ENCODE measurements around the gene VTI1B.

- TF ChIP-seq CTCF (conservative IDR thresholded peaks at IDR 0.05; ENCODE audit: low read depth in 2 of 2) (no peak), POLR2AphosphoS5 (IDR thresholded peaks at IDR 0.05; ENCODE audit: low read depth) (no peak), REST (IDR thresholded peaks at IDR 0.05; ENCODE audit: unreplicated experiment) (no peak), EZH2 (IDR thresholded peaks at IDR 0.05; ENCODE audit: low read depth, unreplicated experiment) (no peak), ZNF331 (CRISPR knock-in tag; IDR thresholded peaks at IDR 0.05; ENCODE audit: low read depth) (no peak), NANOG (IDR thresholded peaks at IDR 0.05; ENCODE audit: borderline replicate concordance) (no peak), EZH2phosphoT487 (IDR thresholded peaks at IDR 0.05; ENCODE audit: unreplicated experiment) (no peak), JUNB (IDR thresholded peaks at IDR 0.05; ENCODE audit: unreplicated experiment) (no peak), CREB1 (CRISPR knock-in tag; IDR thresholded peaks at IDR 0.05; ENCODE audit: low read depth) (no peak), ETS1 (IDR thresholded peaks at IDR 0.05) (no peak), ZNF114 (CRISPR knock-in tag; IDR thresholded peaks at IDR 0.05) (no peak)
Observed at GRCh38 chr14:67638642-67639041, 35.8 kb downstream of the VTI1B start.
